ENCODE data around the gene KIFBP. TPM values are rescaled to one million over a fixed set of nuclear protein-coding genes. Genes with fewer than 3 reads are reported as not detected.
"Not testable (repeated sequence)": the region's sequence is repeated elsewhere in the genome, so short reads cannot be mapped to it uniquely, and the experiment has no call there.

KIFBP gene
- total and polyA plus RNA-seq, 8 donors: 21.1 to 30.8 (median 27.6) TPM

- Histone ChIP-seq H3K4me1 (peaks cover 0 to 4% of the 10 kb centered on the region in 2 donors), H3K27ac (no peak overlapping the region), H3K9me3 (no peaks in the 10 kb centered on the region), H3K4me3 (no peak overlapping the region), H3K36me3 (no peaks in the 10 kb centered on the region), H3K27me3 (no peaks in the 10 kb centered on the region)
- intact Hi-C loops (cut with DNase I): no loop called here
- no peak for TF ChIP-seq CTCF (IDR thresholded peaks at IDR 0.05)
- DNase-seq (no peak), ATAC-seq (no peak)
Observed at GRCh38 chr10:69037489-69037888, 48.9 kb downstream of the KIFBP start.

GRCh38 chr10:69040904-69041303 is 52.3 kb downstream of the KIFBP start:
- DNase-seq; H3K4me3 ChIP-seq; ATAC-seq; H3K27ac ChIP-seq; H3K9me3 ChIP-seq; H3K27me3 ChIP-seq; intact Hi-C loops (cut with DNase I); H3K36me3 ChIP-seq: not testable (repeated sequence)
- peaks cover 0 to 32% of the 10 kb centered on the region in 2 donors for H3K4me1 ChIP-seq

- Histone ChIP-seq H3K4me1 (peaks cover 3 to 47% of the 10 kb centered on the region in 2 donors), H3K27me3 (no peaks in the 10 kb centered on the region), H3K36me3 (no peaks in the 10 kb centered on the region), H3K27ac (no peak overlapping the region), H3K4me3 (no peak overlapping the region), H3K9me3 (no peaks in the 10 kb centered on the region)
- ATAC-seq (no peak), DNase-seq (no peak)
- intact Hi-C loops (cut with DNase I): no loop called here
- TF ChIP-seq CTCF (IDR thresholded peaks at IDR 0.05): no peak
Observed at GRCh38 chr10:69042417-69042816, 53.8 kb downstream of the KIFBP start.

- Histone ChIP-seq H3K27ac (no peak overlapping the region), H3K36me3 (no peaks in the 10 kb centered on the region), H3K4me3 (no peak overlapping the region), H3K9me3 (no peaks in the 10 kb centered on the region), H3K27me3 (no peaks in the 10 kb centered on the region), H3K4me1 (peaks cover 3 to 51% of the 10 kb centered on the region in 2 donors)
- DNase-seq (no peak), ATAC-seq (no peak)
- intact Hi-C loops (cut with DNase I): no loop called here
- no peak for TF ChIP-seq CTCF (IDR thresholded peaks at IDR 0.05)
Observed at GRCh38 chr10:69042838-69043237, 54.2 kb downstream of the KIFBP start.

GRCh38 chr10:69043931-69044531 is 55.4 kb downstream of the KIFBP start:
- H3K27ac ChIP-seq: peak overlapping the region in 1 of 2 donors; percentile 94
- H3K27me3 ChIP-seq: no peaks in the 10 kb centered on the region
- ATAC-seq: no peak
- H3K36me3 ChIP-seq: no peaks in the 10 kb centered on the region
- TF ChIP-seq CTCF (IDR thresholded peaks at IDR 0.05): no peak
- H3K9me3 ChIP-seq: no peaks in the 10 kb centered on the region
- no peak overlapping the region for H3K4me3 ChIP-seq
- H3K4me1 ChIP-seq: peaks cover 3 to 58% of the 10 kb centered on the region in 2 donors
- DNase-seq: no peak
- intact Hi-C loops (cut with DNase I): no loop called here

- Histone ChIP-seq H3K4me3 (no peak overlapping the region), H3K9me3 (no peaks in the 10 kb centered on the region), H3K27me3 (no peaks in the 10 kb centered on the region), H3K4me1 (peaks cover 3 to 63% of the 10 kb centered on the region in 2 donors), H3K27ac (peak overlapping the region; percentile 81 to 94), H3K36me3 (no peaks in the 10 kb centered on the region)
- intact Hi-C loops (cut with DNase I): no loop called here
- ATAC-seq (no peak), DNase-seq (no peak)
- TF ChIP-seq CTCF (IDR thresholded peaks at IDR 0.05): no peak
Observed at GRCh38 chr10:69044546-69044945, 55.9 kb downstream of the KIFBP start.

All from left lung (tissue), 10 donors.